HEK293 (cell line): ENCODE data around the gene KIF19.
A peak's percentile ranks its signal among the peaks of the same experiment; 100 is the strongest.

Source experiments
- CTCF ChIA-PET: fragments of 350-600 bp; formaldehyde crosslinking; extraction: SDS; loops from one replicate; lab custom pipeline; 2021; ENCODE audit warnings: antibody characterized with exemption; lab: Yijun Ruan, JAX
- POLR2A ChIA-PET: fragments of 300-600 bp; formaldehyde crosslinking; extraction: SDS; loops from one replicate; lab custom pipeline; 2020; ENCODE audit warnings: antibody characterized with exemption, inconsistent platforms; lab: Yijun Ruan, JAX
- H3K27ac ChIP-seq: fragments of 200-500 bp; sonication (Bioruptor generic); 2 replicates; pipeline ENCODE4 v1.5.1; 2014; ENCODE audit warnings: low read depth, low read length, control low read depth, inconsistent platforms; ENCODE audit errors: extremely low read depth
- H3K36me3 ChIP-seq, 2 experiments: fragments of 200-500 bp in 1 of 2; sonication (Bioruptor generic) in 1 of 2; 1 replicate in 1 of 2; 2 replicates in 1 of 2; pipeline ENCODE4 v1.5.1; 2014 to 2017; ENCODE audit warnings: inconsistent platforms in 2 of 2, low read length in 2 of 2; ENCODE audit not compliant: control insufficient read depth in 2 of 2, insufficient read depth in 1 of 2
- H3K4me1 ChIP-seq: fragments of 200-500 bp; sonication (Bioruptor generic); 2 replicates; pipeline ENCODE4 v1.5.1; 2014; ENCODE audit warnings: mild to moderate bottlenecking, low read length, inconsistent platforms; ENCODE audit not compliant: control insufficient read depth, insufficient read depth
- H3K4me3 ChIP-seq: 2 replicates; pipeline ENCODE4 v1.5.1; 2011; ENCODE audit warnings: low read depth, mild to moderate bottlenecking, control low read depth, low read length, moderate library complexity
- H3K9me3 ChIP-seq: fragments of 200-500 bp; sonication (Bioruptor generic); 2 replicates; pipeline ENCODE4 v1.5.1; 2014; ENCODE audit warnings: low read depth, low read length, inconsistent platforms; ENCODE audit not compliant: control insufficient read depth, insufficient read depth
- ATF2 ChIP-seq: fragments of 450-650 bp; formaldehyde crosslinking; IDR thresholded peaks from 2 replicates; pipeline ENCODE4 v1.5.1; 2016; ENCODE audit warnings: missing biosample characterization, missing genetic modification characterization, low read depth
- BCL6B ChIP-seq: fragments of 450-650 bp; formaldehyde crosslinking; IDR thresholded peaks from 2 replicates; pipeline ENCODE4 v1.5.1; 2017; ENCODE audit warnings: missing biosample characterization, missing genetic modification characterization
- KLF1 ChIP-seq: fragments of 450-650 bp; formaldehyde crosslinking; IDR thresholded peaks from 2 replicates; pipeline ENCODE4 v1.5.1; 2016; ENCODE audit warnings: missing biosample characterization, missing genetic modification characterization
- OSR2 ChIP-seq: fragments of 450-650 bp; formaldehyde crosslinking; IDR thresholded peaks from 2 replicates; pipeline ENCODE4 v1.5.1; 2016; ENCODE audit warnings: missing biosample characterization, missing genetic modification characterization
- PRDM4 ChIP-seq: fragments of 450-650 bp; formaldehyde crosslinking; IDR thresholded peaks from 2 replicates; pipeline ENCODE4 v1.5.1; 2017; ENCODE audit warnings: missing biosample characterization, missing genetic modification characterization
- SCRT2 ChIP-seq: fragments of 450-650 bp; formaldehyde crosslinking; IDR thresholded peaks from 2 replicates; pipeline ENCODE4 v1.5.1; 2016; ENCODE audit warnings: missing biosample characterization, missing genetic modification characterization
- ZBTB49 ChIP-seq: fragments of 450-650 bp; formaldehyde crosslinking; IDR thresholded peaks from 2 replicates; pipeline ENCODE4 v1.5.1; 2016; ENCODE audit warnings: missing biosample characterization, missing genetic modification characterization, low read depth
- ZIC2 ChIP-seq: fragments of 450-650 bp; formaldehyde crosslinking; IDR thresholded peaks from 2 replicates; pipeline ENCODE4 v1.5.1; 2016; ENCODE audit warnings: missing biosample characterization, missing genetic modification characterization
- ZNF10 ChIP-seq: fragments of 450-650 bp; formaldehyde crosslinking; IDR thresholded peaks from 2 replicates; pipeline ENCODE4 v1.5.1; 2017; ENCODE audit warnings: missing biosample characterization, missing genetic modification characterization
- ZNF132 ChIP-seq: fragments of 450-650 bp; formaldehyde crosslinking; IDR thresholded peaks from 2 replicates; pipeline ENCODE4 v1.5.1; 2017; ENCODE audit warnings: missing biosample characterization, missing genetic modification characterization, borderline replicate concordance
- ZNF133 ChIP-seq: fragments of 450-650 bp; formaldehyde crosslinking; IDR thresholded peaks from 2 replicates; pipeline ENCODE4 v1.5.1; 2016; ENCODE audit warnings: missing biosample characterization, missing genetic modification characterization
- ZNF37A ChIP-seq: fragments of 450-650 bp; IDR thresholded peaks from 2 replicates; pipeline ENCODE4 v1.5.1; 2018; ENCODE audit warnings: missing biosample characterization, missing genetic modification characterization
- ZNF423 ChIP-seq: fragments of 450-650 bp; formaldehyde crosslinking; IDR thresholded peaks from 2 replicates; pipeline ENCODE4 v1.5.1; 2016; ENCODE audit warnings: missing biosample characterization, missing genetic modification characterization
- ZNF473 ChIP-seq: fragments of 450-650 bp; formaldehyde crosslinking; IDR thresholded peaks from 2 replicates; pipeline ENCODE4 v1.5.1; 2017; ENCODE audit warnings: missing biosample characterization, missing genetic modification characterization
- ZNF600 ChIP-seq: fragments of 450-650 bp; formaldehyde crosslinking; IDR thresholded peaks from 2 replicates; pipeline ENCODE4 v1.5.1; 2016; ENCODE audit warnings: missing biosample characterization, missing genetic modification characterization
- ZSCAN30 ChIP-seq: fragments of 450-650 bp; IDR thresholded peaks from 2 replicates; pipeline ENCODE4 v1.5.1; 2018; ENCODE audit warnings: missing biosample characterization, mild to moderate bottlenecking, missing genetic modification characterization, moderate library complexity
- TF ChIP-seq, protein P1 (sequence below): fragments of 450-650 bp; formaldehyde crosslinking; IDR thresholded peaks from 2 replicates; pipeline ENCODE4 v1.5.1; 2016; ENCODE audit warnings: missing biosample characterization, missing genetic modification characterization

Gene KIF19

DNA sequence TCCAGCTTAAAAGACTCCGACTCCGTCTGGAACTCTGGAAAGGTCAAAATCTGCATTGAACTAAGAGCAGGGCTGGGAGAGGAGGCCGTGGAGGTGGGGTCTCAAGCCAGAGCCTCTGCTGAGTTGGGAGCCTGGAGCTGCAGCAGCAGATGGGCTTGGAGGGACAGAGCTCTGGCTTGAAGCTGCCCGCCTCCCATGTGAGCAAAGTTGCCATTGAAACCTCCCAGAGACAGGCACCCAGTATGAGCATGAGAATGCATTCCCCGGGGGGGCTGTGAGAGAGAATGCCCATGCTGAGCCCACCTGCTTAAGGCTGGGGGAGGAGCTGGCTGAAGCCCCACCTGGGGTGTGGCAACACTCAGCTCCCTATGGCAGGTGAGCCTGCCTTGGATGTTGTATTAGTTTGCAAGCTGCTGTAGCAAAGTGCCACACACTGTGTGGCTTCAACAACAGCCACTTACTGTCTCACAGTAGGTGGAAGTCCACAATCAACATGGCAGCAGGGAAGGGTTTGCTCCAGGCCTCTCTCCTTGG lies 9.6 kb downstream of the KIF19 start:
- POLR2A ChIA-PET, result interaction anchor here (0.6 kb wide), 1 partner anchor 84 kb away, joined by 3 read pairs; no protein-coding TSS in a partner anchor
- no peaks in the 10 kb centered on the region for H3K36me3 ChIP-seq
- H3K9me3 ChIP-seq, result no peaks in the 10 kb centered on the region
- no peak overlapping the region for H3K4me3 ChIP-seq
- no peak for TF ChIP-seq ZNF133
- no peak for TF ChIP-seq ZNF473 (tag by site-specific recombination)
- peak; percentile 58 for TF ChIP-seq ZIC2
- TF ChIP-seq BCL6B (tag by site-specific recombination), result no peak
- no peak for TF ChIP-seq ZSCAN30 (tag by site-specific recombination)
- TF ChIP-seq ZNF132 (tag by site-specific recombination), result no peak
- no peaks in the 10 kb centered on the region for H3K4me1 ChIP-seq
- CTCF ChIA-PET, result interaction anchor here (1.3 to 2.4 kb wide), 2 partner anchors 27 to 32 kb away, joined by 4 to 8 read pairs; partner anchors contain the start of gene GPR142
- H3K27ac ChIP-seq, result no peak overlapping the region

GRCh38 chr17:74336307-74336706 lies 10.3 kb downstream of the KIF19 start:
- H3K4me1 ChIP-seq, result no peaks in the 10 kb centered on the region
- H3K36me3 ChIP-seq, result no peaks in the 10 kb centered on the region
- peak; percentile 55; the same call in 1 of the 2 replicates for TF ChIP-seq ZNF10
- TF ChIP-seq KLF1 (tag by site-specific recombination), result no peak
- TF ChIP-seq, protein P1, sequence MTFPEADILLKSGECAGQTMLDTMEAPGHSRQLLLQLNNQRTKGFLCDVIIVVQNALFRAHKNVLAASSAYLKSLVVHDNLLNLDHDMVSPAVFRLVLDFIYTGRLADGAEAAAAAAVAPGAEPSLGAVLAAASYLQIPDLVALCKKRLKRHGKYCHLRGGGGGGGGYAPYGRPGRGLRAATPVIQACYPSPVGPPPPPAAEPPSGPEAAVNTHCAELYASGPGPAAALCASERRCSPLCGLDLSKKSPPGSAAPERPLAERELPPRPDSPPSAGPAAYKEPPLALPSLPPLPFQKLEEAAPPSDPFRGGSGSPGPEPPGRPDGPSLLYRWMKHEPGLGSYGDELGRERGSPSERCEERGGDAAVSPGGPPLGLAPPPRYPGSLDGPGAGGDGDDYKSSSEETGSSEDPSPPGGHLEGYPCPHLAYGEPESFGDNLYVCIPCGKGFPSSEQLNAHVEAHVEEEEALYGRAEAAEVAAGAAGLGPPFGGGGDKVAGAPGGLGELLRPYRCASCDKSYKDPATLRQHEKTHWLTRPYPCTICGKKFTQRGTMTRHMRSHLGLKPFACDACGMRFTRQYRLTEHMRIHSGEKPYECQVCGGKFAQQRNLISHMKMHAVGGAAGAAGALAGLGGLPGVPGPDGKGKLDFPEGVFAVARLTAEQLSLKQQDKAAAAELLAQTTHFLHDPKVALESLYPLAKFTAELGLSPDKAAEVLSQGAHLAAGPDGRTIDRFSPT (tag by site-specific recombination), result no peak
- TF ChIP-seq, all 188 proteins: peak for 1
- no peaks in the 10 kb centered on the region for H3K9me3 ChIP-seq
- no peak overlapping the region for H3K27ac ChIP-seq
- ChIA-PET CTCF (interaction anchor here (1.3 kb wide), 1 partner anchor 26 kb away, joined by 4 read pairs; no protein-coding TSS in a partner anchor), POLR2A (no interaction called here)
- H3K4me3 ChIP-seq, result no peak overlapping the region

GRCh38 chr17:74337834-74338500 lies 11.9 kb downstream of the KIF19 start:
- CTCF ChIA-PET, result interaction anchor here (0.6 to 1.6 kb wide), 5 partner anchors 17 to 554 kb away, joined by 3 to 5 read pairs (median 3); no protein-coding TSS in a partner anchor
- POLR2A ChIA-PET, result no interaction called here
- Histone ChIP-seq H3K4me3 (no peak overlapping the region), H3K9me3 (no peaks in the 10 kb centered on the region), H3K27ac (no peak overlapping the region), H3K36me3 (no peaks in the 10 kb centered on the region), H3K4me1 (no peaks in the 10 kb centered on the region)
- TF ChIP-seq, protein P1 (tag by site-specific recombination), result no peak
- TF ChIP-seq ATF2 (no peak), ZNF423 (no peak), PRDM4 (tag by site-specific recombination) (no peak), ZNF132 (tag by site-specific recombination) (no peak), ZNF600 (no peak), SCRT2 (tag by site-specific recombination) (no peak), ZNF37A (tag by site-specific recombination) (no peak), ZBTB49 (tag by site-specific recombination) (no peak), OSR2 (tag by site-specific recombination) (no peak)
